Bone marrow (tissue), 2 donors: Measurements from ENCODE around the gene ATP5F1C.
"Not testable (repeated sequence)": the region's sequence is repeated elsewhere in the genome, so short reads cannot be mapped to it uniquely, and the experiment has no call there.

ENCODE experiments used
- DNase-seq, 2 donors: peaks; one replicate each; lab custom pipeline; 2025; lab: John Stamatoyannopoulos, UW

Gene ATP5F1C

DNA sequence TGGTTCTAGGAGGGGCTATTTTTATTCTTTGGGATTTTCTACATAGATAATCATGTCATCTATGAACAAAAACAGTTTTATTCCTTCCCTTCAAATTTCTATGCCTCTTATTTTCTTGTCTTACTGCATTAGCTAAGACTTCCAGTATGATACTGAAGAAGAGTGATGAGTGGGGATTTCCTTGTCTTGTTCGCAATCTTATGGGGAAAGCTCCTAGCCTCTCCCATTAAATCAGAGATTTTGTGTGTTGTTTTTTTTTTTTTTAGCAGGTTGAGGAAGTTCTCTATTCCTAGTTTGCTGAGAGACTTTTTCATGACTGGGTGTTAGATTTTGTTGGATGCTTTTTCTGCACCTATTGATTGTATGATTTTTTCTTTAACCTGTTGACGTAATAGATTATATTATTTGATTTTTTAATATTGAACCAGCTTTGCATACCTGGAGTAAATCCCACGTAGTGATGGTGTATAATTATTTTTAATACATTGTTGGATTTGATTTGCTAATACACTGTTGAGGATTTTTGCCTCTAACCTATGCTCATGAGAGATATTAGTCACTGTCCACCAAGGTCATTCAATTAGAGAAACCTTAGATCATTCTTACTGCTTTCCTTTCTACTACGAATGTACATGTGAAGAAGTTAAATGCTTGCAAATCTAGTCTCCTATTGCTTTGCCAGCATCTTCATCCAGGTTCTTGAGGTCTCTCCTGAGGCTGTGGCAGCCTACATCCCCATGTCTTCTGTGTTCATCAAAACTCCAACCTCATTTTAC is 6.5 kb downstream of the ATP5F1C start:
- no peak for DNase-seq

DNA sequence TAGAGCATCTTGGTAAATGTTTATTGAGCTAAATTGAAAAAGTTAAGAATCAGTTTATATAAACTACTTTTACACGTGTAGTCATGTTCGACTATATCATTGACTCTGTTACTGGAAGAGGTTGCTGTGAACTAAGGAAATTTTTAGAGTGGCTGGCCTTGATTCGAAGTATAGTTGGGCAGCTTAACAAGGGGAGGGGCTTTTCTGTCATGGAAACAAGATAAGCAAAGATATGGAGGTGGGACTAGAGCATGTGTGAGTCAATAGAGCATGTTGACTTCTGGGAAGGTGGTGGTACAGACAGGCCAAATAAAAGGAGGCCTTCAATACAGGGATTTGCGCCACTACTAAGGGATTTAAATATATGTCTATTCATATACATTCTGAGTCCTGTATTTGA is 7.6 kb downstream of the ATP5F1C start:
- DNase-seq: no peak

- no peak for DNase-seq
Measured at GRCh38 chr10:7797582-7797981, 9.6 kb downstream of the ATP5F1C start.

GRCh38 chr10:7802606-7803005 is 14.6 kb downstream of the ATP5F1C start:
- no peak for DNase-seq

- no peak for DNase-seq
Measured at GRCh38 chr10:7804216-7804615, 16.2 kb downstream of the ATP5F1C start.

DNA sequence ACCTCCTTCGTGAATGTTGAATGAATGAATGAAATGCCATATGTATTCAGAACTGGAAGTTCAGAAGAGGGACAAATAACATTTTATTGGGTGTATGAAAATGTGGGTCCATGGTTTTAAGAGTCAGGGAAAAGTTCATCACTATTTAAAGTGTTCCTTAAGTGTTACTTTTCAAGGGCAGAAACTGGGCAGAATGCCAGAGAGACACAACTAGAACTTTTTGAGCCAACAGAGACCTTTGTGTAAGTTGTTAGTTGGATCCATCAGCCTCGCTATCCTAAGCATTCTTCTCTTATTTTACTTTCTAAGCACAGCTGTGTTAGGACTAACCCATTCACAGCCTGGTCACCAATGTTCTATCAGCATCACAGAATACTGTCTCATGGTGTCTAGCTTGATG is 16.8 kb downstream of the ATP5F1C start:
- DNase-seq: no peak

DNA sequence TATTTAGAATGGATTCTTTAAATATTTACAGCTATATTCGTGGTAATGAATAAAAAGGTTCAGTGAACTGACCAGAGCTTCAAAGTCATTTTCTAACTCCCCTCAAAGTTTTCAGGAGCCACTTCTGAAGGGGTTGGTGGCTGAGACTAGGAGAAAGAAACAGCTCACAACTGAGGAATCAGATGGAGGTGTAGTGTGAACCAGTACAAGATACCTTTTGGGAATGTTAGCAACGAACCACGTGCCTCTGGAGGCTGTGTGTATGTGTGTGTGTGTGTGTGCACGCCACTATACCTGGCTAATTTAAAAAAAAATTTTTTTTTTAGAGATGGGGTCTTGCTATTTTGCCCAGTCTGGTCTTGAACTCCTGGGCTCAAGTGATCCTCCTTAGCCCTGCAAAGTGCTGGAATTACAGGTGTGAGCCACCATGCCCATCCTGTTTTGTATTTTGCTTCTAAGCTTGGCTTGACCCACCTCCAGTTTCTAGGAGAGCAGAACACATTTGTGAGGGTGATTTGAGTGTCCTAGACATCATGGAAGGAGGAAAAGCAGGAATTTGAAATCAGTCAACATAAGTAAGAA is 20.8 kb downstream of the ATP5F1C start:
- DNase-seq: no peak

DNA sequence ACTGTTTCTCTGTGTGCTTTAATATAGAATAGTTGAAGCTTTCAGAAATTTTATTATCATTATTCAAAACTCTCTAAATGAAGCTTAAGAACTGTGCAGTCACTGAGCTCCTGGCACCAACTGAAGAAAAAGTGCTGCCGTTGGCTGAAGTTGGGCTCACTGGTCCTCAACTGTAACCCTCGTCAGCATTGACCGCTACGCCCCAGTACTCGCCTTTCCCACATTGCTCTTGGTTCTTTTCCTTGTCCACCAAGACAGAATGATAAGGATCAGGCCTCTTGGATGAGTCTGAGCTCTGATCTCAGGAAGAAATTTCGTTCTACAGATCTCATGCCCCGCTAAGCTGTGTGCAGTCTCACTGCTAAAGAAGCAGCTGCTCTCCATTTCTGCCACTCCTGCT is 22.5 kb downstream of the ATP5F1C start:
- DNase-seq: no peak

DNA sequence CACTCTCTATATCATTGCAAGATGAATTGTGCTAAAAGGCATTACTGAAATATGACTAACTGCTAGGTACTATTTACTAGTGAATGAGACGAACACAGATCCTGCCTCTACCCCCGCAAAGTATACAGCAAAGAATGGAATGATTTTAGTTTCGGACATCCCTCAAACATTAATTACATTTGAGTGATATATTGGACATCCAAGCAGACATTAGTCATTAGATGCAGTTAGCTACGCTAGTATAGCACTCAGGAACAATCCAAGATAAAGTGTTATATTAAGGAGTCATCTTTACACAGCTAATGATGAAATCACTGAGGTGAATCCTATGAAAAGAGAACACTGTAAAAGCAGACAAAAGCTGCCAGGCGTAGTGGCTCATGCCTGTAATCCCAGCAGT is 23.0 kb downstream of the ATP5F1C start:
- no peak for DNase-seq

GRCh38 chr10:7811743-7812142 is 23.8 kb downstream of the ATP5F1C start:
- not testable (repeated sequence) for DNase-seq

DNA sequence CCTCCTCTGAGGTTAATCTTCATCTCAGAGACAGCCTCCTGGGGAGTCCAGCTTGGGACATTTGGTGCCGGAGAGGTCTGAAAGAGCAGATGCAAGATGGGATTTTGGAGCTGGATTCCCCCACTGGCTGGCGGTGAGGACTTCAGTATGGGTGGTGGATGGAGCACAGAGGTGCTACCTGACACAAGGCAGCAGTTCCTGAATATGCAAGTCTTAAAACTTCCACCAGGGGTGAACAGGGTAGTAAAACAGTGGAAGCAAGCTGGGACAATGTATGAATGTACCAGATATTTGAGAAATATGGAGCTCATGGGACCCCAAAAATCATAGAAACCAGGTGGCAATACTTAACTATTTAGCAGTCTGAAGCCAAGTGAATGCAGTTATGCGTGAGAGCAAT is 25.5 kb downstream of the ATP5F1C start:
- DNase-seq: no peak

GRCh38 chr10:7817576-7817975 is 29.6 kb downstream of the ATP5F1C start:
- no peak for DNase-seq

- no peak for DNase-seq
Measured at GRCh38 chr10:7817984-7818294, 30.0 kb downstream of the ATP5F1C start.

DNA sequence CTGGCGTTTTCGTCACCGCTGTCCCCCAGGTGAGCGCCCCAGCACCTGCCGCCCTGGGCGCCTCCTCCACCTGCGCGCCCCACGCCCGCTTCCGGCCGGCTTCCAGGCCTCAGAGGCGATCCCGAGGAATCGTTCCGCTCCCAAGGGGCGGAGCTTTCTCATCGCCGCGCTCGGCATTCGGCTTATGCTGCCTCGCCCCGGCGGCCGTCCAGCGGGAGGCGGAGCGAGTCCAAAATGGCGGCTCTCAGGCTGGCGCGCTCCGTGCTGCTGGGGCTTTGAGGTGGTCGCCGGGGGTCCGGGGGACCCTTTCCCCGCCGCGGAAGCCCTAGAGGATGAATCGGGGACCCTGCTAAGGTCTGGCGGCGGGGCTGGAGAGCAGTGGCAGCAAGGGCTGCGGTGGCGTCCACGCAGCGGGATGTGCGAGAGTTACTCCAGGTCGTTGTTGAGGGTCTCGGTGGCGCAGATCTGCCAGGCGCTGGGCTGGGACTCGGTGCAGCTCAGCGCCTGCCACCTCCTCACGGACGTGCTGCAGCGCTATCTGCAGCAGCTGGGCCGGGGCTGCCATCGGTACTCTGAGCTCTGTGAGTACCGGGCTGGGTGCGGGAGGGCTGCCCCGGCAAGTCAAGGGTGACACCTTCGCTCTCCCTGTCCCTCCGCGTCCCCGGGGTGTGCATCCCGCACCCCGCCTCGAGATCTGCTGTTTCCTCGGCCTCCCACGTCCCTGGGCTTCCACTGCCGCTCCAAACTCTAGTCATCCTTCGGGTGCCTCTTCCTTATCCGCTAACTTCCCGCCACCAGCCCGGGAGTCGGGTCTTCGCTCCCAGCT is 30.5 kb downstream of the ATP5F1C start, which contains the start of gene TAF3:
Gene TAF3, plus strand, starts transcription at position 211 of the 826 bp plus-strand sequence. Its CDS starts 205 bp downstream, at position 416.
- DNase-seq: peak; percentile 66 to 67

GRCh38 chr10:7819121-7819460 is 31.1 kb downstream of the ATP5F1C start:
- DNase-seq: peak in 1 of 2 donors; percentile 33

DNA sequence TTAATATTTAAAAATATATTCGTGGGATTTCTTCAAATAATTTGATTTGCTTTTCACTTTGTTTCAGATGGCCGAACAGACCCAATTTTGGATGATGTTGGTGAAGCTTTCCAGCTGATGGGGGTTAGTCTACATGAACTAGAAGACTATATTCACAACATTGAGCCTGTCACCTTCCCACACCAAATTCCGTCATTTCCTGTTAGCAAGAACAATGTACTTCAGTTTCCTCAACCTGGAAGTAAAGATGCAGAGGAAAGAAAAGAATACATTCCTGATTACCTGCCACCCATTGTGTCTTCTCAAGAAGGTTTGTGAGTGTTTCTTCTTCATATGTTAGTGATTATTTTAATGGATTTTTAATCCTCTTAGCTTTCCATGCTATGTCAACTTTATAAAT is 36.3 kb downstream of the ATP5F1C start:
- DNase-seq: no peak

GRCh38 chr10:7826971-7827370 is 39.0 kb downstream of the ATP5F1C start:
- no peak for DNase-seq

DNA sequence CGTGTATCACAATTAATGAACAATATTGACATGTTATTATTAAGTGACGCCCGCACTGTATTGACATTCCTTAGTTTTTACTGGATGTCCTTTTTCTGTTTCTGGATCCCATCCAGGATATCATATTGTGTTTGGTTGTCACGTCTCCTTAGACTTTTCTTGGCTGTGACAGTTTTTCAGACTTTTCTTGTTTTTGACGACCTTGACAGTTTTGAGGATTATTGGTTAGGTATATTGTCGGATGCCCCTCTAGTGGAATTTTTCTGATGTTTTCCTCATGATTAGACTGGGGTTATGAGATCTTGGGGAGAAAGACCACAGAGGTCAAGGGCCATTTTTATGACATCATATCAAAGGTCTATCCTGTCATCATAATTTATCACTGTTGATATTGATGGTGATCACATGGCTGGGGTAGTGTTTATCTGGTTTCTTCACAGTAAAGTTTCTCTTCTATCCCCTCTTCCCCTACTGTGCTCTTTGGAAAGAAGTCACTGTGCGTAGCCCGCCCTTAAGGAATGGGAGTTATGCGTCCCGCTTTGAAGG is 41.4 kb downstream of the ATP5F1C start:
- DNase-seq: no peak

GRCh38 chr10:7832060-7832459 is 44.1 kb downstream of the ATP5F1C start:
- DNase-seq: no peak

DNA sequence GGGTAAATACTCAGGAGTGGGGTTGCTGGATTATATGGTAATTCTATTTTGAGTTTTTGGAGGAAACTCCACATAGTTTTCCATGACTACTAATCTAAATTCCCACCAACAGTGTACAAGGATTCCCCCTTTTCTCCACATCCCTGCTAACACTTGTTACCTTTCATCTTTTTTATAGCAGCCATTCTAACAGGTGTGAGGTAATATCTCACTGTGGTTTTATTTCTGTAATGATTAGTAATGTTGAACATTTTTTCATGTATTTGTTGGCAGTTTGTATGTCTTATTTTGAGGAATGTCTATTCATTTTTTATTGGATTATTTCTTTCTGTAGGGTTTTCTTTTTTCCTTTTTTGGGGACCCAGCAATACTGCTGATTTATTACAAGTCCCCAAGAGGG is 45.2 kb downstream of the ATP5F1C start:
- DNase-seq: no peak

GRCh38 chr10:7834262-7834661 is 46.3 kb downstream of the ATP5F1C start:
- DNase-seq: no peak

GRCh38 chr10:7836571-7836970 is 48.6 kb downstream of the ATP5F1C start:
- no peak for DNase-seq

- no peak for DNase-seq
Measured at GRCh38 chr10:7846591-7846990, 58.6 kb downstream of the ATP5F1C start.
